Activated CD8-positive, alpha-beta memory T cell treated with anti-CD3 and anti-CD28 coated beads for 1 hour (primary cell): ENCODE measurements around the gene SRBD1.

Source experiments
- DNase-seq, 2 donors: peaks; one replicate each; pipeline ENCODE4 v3.0.0-alpha.2; 2020; ENCODE audit warnings: low read depth in 1 of 2; ENCODE audit errors: extremely low read depth in 1 of 2

Gene SRBD1

DNA sequence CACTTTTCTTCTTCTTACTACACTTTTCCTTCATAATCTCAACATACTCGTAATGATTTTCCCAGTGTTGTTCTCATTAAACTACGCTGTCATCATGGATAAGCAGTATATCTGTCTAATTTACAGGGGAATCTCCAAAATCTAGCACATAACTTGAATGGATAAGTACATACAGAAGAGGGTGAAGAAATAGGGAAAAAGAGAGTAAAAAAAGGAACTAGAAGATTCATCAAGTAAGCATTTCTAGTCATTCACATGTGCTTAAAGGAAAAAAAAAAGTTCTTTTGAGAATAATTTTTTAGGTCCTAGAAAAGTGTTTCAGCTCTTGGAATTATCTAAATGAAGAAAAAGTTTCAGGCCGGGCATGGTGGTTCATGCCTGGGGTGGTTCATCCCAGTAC lies 51.6 kb downstream of the SRBD1 start:
- DNase-seq = no peak

DNA sequence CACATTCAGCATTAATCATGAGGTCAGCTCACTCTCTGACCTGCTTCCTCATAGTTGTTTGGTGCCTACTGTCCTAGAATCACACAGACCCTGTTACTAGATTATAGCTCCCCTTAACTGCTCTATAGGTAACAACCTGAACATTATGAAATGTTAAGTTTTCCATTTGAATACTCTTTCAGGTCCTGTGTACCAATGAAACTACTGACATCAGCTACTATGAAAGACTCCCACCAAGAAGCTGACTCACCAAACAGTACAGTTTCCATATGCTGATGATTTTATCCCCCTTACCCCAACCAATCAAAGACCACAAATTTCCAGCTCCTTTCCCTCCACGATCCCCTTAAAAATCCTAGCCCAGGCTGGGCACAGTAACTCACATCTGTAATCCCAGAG lies 56.3 kb downstream of the SRBD1 start:
- no peak for DNase-seq

- no peak for DNase-seq
Measured at GRCh38 chr2:45554073-45554741, 56.9 kb downstream of the SRBD1 start.

DNA sequence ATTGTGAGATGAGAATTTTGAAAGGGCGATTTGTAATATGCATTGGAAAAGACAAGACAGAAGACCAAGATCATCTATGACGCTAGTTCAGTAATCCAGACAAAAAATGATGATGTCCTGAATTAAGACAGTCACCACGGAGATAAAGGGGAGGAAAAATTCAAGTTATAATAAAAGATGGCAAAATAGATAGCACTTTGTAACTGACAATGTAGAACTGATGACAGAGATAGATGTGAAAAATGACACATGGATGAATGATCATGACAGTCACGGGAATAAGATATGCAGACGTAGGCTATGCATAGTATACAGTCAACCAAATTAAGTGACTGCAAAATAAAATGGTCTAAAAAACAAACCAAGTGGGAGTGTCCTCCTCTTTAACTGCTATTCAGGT lies 59.2 kb downstream of the SRBD1 start:
- no peak for DNase-seq

DNA sequence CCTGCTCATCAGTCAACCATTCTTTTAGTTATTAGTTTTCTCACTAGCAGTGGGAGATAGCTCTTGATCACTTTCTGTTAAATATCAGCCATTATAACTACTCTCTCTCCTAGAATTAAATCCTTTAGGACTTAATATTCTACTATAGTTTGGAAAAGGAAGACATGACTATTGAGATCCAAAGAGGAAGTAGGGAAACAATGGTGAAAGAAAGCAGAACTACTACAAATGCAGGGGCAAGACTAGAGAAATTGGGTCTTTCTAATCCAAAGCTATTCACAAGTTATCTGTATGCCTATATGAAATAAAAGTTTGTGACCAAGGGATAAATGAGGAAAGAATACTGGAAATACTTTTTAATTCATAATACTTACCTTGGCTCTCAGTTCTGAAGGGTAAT lies 65.1 kb downstream of the SRBD1 start:
- no peak for DNase-seq

DNA sequence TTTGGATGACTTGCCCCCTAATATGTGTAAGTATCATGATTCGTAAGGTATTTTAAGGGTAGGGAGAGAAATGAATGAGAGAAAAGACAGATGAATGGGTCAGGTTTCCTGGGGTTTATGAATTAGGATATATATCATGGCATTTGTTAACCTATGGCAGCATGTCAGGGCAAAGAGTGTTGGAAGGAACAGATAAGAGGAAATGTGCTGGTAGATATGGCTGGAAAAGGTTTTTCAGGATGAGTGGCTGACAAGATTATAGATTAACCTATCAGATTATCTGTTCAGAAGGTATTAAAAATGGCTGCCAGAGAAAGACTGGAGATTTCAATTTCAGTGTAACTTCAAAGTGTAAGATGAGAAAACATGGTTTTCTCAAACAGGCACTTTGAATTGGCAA lies 67.8 kb downstream of the SRBD1 start:
- DNase-seq = no peak

DNA sequence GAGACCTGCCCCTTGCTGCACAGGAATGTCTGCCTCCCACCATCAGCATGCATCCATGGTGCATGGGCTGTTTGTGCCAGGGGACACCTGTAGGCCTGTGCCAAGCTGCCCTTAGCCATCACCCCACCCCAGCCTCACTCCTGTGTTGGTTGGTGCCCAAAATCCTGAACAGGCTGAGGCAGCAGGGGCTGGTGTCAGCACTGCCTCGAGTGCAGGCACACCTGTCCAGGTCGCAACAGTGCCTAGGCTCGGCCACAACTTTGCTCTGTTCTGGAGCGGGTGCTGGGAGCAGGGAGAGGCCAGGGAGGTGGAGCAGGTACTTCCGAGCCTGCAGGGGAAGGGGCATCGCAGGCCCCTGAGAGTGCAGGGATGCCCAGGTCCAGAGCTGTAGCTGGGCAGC lies 69.1 kb downstream of the SRBD1 start:
- no peak for DNase-seq

- no peak for DNase-seq
Measured at GRCh38 chr2:45541450-45541849, 69.6 kb downstream of the SRBD1 start.

- DNase-seq = no peak
Measured at GRCh38 chr2:45540942-45541341, 70.1 kb downstream of the SRBD1 start.

DNA sequence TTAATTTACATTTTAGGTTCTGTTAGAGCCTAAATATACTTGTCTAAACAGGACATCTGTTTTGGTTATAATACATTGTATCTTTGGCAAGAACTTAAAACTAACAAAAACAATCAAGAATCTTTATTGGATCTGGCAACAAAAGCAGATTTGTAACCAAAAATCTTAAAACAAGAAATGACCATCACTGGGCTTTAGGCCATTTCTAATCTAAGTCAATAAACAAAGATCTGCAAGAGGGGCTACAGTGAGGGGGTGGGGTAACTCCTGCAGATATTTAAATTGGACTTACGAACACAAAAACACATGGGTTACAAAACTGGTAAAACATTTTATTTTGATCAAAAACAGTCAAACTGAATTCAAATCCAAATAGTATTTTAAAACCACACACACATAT lies 77.3 kb downstream of the SRBD1 start:
- DNase-seq = no peak

- no peak for DNase-seq
Measured at GRCh38 chr2:45532181-45532580, 78.9 kb downstream of the SRBD1 start.

GRCh38 chr2:45524016-45524415 lies 87.1 kb downstream of the SRBD1 start:
- DNase-seq = no peak

DNA sequence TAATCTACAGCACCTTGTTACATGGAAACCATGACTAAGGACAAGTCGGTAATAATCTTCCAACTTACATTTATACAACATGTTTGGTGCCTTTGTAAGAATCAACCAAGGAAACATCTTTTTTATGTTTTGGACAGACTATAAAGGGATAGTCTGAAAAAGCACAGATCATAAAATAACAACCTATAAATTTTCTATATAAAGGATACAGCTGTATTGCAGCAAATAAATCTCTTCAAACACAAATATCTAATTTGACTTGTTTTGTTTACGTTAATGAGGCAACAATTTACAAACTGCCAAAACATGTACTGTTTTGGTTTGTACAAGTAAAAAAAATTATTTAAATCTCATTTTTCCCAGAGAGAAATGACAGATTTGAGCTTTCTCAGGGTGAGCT lies 92.5 kb downstream of the SRBD1 start:
- DNase-seq = no peak

DNA sequence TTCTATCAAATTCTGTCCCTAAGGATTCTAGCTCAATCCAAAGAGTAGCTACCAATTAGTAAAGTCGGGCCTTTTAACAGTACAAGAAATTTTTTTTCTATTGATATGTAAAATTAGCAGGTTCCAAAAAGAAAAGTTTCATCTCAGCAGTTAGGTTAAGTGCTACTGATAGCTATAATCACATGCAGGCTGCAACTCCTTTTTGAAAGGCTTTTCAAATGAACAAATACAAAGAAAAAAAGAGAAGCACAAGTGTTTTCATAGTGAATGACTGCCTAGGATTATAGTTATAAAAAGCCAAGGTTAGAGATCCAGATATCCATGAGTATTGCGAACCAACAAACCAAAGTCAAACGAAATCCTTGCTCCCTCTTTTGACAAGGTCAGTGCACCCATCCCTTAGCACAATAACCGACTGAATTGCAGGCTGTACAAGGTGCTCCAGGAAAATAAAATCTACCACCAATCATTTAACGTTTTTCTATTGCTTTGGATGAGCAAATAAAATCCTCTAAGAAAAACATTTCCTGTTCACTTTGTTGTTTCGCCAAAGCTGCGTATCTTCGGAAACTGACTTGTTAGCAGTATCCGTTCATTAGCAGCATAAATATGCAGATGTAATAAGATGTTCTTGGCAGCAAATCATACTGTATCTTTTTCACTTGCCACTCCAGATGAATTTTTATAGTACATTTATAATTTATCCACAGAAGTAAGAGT lies 100.2 kb downstream of the SRBD1 start:
- DNase-seq = no peak

DNA sequence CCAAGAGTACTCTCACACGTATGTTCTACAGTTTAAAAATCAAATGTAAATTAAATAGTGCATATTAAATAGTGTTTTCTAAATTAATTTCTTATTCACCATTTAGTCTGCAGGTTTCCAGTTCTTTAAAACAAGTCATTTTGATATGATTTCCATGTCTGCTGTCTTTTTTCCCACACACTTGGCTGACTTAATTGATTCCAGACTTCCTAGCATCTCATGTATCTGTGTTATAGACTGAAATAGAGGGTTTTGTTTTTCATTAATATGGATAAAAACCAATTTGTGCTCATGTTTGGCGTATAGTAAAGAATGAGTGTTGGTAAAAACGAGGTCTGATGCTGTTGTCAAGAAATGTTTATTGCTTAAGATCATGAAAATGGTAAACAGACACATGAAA lies 104.3 kb downstream of the SRBD1 start:
- no peak for DNase-seq

DNA sequence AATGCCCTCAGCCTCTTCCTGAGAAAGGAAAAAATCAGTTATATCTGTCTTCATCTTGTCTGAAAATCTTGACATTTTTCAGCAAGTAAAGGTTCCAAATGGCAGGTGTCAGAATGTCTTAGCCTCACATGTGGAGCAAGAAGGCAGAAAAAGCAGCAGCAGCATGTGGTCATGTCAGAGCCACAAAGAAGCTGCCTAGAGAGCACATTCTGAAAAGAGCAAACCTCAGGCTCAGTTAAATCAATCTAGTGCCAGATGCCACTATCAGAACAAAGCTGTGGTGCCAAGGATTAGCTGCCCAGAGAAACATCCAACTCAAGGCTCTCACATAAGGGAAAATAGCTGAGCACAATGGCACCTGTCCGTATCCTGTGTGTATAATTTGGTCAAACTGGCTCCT lies 105.9 kb downstream of the SRBD1 start:
- DNase-seq = no peak

DNA sequence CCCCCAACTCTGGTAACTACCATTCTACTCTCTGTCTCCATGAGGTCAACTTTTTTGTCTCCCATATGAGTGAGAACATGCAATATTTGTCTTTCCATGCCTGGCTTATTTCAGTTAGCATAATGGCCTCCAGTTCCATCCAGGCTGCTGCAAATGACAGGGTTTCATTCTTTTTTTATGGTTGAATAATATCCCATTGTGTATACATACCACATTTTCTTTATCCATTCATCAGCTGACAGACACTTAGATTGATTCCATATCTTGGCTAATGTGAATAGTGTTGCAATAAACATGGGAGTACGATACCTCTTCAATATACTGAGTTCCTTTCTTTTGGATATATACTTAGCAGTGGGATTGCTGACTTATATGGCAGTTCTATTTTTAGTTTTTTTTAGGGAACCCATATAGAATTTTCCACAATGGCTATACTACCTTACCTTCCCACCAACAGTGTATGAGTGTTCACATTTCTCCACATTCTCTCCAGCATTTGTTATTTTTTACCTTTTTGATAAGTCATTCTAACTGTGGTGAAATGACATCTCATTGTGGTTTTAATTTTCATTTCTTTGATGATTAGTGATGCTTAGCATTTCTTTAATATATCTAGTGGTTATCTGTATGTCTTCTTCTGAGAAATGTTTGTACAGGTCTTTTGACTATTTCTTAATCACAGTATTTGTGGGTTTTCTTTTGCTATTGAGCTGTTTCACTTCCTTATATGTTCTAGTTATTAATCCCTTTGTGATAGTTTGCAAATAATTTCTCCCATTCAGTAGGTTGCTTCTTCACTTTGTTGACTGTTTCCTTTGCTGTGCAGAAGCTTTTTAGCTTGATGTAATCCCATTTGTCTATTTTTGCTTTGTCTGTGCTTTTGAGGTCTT lies 112.2 kb downstream of the SRBD1 start:
- DNase-seq = no peak

- no peak for DNase-seq
Measured at GRCh38 chr2:45497355-45497754, 113.7 kb downstream of the SRBD1 start.

DNA sequence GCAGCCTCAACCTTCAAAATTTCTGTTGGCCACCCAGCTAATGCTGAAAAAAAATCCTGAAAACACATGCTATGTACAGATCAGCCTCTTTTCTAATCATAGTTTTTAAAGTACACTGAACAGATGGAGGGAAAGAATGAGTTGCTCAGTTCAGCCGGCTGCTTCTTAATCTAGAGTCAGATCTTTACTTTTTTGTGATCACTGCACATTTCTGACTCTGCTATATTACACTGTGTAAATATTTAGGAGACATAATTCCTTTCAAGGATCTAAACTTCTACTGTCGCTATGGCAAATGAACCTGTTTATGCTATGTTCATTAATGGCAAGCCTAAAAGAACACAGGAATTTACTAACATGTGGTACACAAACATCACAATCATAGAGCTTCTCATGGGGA lies 114.2 kb downstream of the SRBD1 start:
- DNase-seq = no peak

GRCh38 chr2:45494978-45495293 lies 116.1 kb downstream of the SRBD1 start:
- DNase-seq = no peak

DNA sequence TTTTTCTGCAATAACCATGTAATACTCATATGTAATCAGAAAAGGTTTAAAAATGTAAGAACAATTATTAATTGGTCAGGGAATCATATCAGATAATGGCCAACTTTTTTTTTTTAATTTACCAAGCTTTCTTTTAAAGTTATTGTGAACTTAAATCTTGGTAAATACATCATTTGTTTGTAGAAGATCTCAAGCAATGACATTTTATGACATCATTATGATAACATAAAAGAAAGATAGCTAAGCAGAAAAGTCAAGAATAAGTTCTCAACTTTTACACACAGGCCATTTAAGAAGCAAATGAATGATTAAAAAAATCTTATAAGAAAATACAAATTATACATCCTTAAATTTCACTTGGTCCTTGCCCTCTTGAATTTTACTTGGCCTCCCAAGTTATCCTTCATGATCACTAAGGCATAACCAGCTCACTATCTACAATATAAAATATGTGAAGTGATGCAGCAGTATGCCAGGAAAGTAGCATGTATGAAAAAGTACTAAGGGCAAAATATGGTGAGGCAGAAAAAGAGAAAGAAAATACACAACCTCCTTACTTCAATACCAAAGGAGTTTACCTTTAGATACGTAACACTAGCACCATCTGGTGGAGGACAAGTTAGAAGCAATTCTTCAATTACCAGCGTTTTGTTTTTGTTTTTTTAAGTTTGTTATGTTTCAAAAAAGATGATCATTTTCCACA lies 116.6 kb downstream of the SRBD1 start:
- no peak for DNase-seq
